Measurements from ENCODE around the gene FIBIN. TPM values are rescaled to one million over a fixed set of nuclear protein-coding genes. Genes with fewer than 3 reads are reported as not detected.
"Not testable (repeated sequence)": the region's sequence is repeated elsewhere in the genome, so short reads cannot be mapped to it uniquely, and the experiment has no call there.

FIBIN gene
- polyA plus RNA-seq, 10 donors: 35.8 to 111 (median 73.0) TPM

GRCh38 chr11:26974069-26974783 is 19.7 kb upstream of the FIBIN start:
- DNase-seq: peak in 2 of 3 donors; percentile 77 to 78

DNA sequence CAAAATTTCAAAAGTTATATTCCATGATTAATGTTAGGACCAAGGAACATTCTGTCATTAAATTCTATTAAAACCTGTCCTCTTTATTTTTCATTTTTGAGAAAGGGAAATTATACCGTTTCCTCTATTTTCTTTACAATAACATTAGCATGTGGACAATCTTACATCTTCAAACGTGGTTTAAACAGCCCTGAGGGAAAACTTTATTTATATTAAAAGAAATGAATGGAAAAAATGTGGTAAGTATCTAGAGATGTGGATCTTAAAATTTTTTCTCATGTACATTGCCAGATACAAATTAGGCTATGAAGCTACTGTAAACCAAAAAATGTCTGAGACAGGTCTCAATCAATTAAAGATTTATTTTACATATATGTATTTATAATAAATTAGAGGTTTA is 18.9 kb upstream of the FIBIN start:
- peak in 1 of 3 donors; percentile 44 for DNase-seq

- no peak for DNase-seq
These were observed 17.5 kb upstream of the FIBIN start for GRCh38 chr11:26976389-26976788.

GRCh38 chr11:26977209-26977608 is 16.7 kb upstream of the FIBIN start:
- DNase-seq: not testable (repeated sequence)

GRCh38 chr11:26983645-26984044 is 10.3 kb upstream of the FIBIN start:
- DNase-seq: no peak

DNA sequence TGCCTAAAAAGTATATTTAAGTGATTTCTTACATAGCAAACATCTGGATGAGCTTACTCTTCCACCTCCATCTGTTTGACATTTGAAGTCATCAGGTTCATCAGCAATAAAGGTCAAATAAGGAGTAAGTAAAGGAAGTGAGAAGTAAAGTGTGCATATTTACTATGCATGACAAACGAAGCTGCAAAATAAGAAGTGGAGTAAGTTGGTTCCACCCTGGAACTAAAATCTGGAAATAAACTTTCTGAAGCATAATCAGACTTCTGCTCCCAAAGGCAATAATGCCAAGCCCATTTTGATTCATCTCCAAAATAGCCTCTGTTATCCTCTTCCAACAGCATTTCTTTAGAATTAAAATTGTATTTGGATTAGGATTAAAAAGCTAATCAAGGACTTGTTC is 8.4 kb upstream of the FIBIN start:
- DNase-seq: no peak

DNA sequence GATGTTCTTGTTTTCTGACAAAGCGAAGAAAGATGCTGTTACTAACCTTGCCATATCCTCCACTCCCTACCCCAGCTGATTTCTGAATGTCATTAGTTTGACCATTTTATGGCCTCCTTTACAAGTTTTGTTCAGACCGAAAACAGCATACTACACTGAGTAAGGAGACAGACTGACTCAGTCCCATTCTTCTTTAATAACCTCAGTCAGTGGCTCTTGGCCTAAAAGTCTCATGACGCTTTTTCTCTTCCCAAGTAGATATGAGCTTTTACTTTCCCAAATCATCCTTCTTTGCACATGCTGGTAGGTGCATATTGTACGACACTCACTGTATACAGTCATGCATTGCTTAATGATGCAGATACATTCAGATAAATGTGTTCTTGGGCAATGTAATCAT is 8.0 kb upstream of the FIBIN start:
- DNase-seq: peak in 1 of 3 donors; percentile 66

DNA sequence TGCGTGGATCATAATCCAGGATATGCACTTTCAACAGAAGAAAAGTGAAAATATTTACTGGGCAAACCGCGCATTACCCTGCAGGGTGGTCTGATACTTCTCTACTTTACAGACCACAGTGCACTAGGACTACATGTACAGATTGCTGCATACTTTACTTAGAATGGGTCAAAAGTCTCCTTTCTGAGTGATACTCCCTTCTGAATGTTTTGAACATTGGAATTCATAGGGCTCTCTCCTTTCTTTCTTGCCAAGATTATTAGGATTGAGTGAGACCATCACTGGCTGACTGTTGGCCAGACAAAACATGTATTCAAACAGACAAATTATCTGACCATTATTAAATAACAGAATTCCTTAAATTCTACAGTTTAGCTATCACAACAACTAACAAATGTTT is 6.6 kb upstream of the FIBIN start:
- DNase-seq: no peak

DNA sequence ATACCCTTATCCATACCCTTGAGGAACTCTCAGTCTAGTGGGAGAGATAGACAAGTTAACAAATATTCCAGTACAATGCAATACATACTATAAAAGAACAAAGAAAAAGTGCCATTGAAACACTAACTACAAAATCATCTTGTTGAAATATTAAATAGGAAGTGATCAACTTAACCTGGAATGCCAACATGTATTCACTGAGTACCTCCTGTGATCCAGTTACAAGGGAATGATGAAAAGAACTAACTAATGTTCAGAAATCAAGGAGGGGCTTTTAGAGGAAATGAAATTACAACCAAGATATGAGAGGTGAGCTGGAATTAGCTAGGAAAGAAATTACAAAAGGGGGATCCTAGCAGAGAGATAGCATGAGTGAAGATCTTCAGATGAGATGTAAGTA is 6.2 kb upstream of the FIBIN start:
- no peak for DNase-seq

- peak; percentile 66 to 87 (median 84) for DNase-seq
These were observed 1.8 kb upstream of the FIBIN start for GRCh38 chr11:26992031-26992541.

DNA sequence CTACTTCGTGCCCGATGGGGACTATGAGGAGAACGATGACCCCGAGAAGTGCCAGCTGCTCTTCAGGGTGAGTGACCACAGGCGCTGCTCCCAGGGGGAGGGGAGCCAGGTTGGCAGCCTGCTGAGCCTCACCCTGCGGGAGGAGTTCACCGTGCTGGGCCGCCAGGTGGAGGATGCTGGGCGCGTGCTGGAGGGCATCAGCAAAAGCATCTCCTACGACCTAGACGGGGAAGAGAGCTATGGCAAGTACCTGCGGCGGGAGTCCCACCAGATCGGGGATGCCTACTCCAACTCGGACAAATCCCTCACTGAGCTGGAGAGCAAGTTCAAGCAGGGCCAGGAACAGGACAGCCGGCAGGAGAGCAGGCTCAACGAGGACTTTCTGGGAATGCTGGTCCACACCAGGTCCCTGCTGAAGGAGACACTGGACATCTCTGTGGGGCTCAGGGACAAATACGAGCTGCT is 751 bp downstream of the FIBIN start:
- peak in 1 of 3 donors; percentile 77 for DNase-seq

DNA sequence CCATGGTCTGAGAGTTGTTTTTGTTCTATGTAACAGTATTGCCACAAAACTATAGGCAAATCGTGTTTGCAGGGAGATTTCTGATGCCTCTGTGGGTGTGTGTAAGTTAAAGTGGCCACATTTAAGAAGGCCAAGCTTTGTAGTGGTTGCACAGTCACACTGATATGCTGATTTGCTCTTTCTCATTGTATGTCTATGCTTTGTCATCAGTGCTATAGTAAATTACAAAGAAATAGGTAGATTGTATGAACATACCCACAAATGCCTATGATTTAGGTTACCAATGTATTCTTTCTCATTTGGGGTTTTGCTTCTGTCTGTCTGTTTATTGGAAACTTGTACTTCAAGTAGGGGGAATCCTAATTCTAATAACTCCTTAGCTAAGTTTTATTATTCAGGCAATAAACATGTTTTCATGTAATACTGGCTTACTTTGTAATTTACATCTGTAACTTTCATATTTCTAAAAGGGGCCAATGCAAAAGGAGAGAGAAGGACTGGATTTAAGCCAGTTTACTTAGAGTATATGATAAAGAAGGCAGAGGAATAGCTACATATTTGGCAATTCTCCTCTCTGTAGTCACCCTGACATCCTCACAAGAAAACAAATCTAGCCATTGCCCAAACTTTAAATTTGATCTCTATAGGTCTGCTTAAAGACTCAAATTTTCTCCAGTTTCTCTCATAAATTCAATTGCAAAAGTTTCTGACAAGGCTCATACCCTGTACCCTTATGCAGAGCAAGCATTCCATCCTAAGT is 2.0 kb downstream of the FIBIN start:
- DNase-seq: peak in 1 of 3 donors; percentile 72

- peak in 2 of 3 donors; percentile 61 to 75 for DNase-seq
These were observed 3.5 kb downstream of the FIBIN start for GRCh38 chr11:26997378-26997777.

DNA sequence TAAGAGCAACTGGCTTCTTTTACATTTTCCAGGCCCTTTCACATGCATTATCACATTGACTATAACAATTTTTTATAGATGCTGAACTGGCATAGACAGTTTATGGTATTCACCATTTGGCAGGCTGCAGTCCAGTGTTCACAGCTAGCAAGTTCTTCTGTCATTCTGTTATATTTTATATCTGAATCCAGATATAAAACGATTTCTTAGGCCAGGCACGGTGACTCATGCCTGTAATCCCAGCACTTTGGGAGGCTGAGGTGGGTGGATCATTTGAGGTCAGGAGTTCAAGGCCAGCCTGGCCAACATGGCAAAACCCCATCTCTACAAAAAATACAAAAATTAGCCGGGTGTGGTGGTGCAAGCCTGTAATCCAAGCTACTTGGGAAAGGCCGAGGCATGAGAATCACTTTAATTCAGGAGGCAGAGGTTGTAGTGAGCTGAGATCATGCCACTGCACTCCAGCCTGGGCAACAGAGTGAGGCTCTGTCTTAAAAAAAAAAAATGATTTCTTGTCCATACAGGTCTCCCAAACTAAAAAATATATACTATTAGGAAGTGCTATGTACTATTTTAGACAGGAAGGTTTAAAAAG is 7.3 kb downstream of the FIBIN start:
- DNase-seq: not testable (repeated sequence)

- no peak for DNase-seq
These were observed 8.5 kb downstream of the FIBIN start for GRCh38 chr11:27002431-27002830.

GRCh38 chr11:27002838-27003237 is 8.9 kb downstream of the FIBIN start:
- DNase-seq: peak in 1 of 3 donors; percentile 54

- no peak for DNase-seq
These were observed 10.2 kb downstream of the FIBIN start for GRCh38 chr11:27004103-27004502.

DNA sequence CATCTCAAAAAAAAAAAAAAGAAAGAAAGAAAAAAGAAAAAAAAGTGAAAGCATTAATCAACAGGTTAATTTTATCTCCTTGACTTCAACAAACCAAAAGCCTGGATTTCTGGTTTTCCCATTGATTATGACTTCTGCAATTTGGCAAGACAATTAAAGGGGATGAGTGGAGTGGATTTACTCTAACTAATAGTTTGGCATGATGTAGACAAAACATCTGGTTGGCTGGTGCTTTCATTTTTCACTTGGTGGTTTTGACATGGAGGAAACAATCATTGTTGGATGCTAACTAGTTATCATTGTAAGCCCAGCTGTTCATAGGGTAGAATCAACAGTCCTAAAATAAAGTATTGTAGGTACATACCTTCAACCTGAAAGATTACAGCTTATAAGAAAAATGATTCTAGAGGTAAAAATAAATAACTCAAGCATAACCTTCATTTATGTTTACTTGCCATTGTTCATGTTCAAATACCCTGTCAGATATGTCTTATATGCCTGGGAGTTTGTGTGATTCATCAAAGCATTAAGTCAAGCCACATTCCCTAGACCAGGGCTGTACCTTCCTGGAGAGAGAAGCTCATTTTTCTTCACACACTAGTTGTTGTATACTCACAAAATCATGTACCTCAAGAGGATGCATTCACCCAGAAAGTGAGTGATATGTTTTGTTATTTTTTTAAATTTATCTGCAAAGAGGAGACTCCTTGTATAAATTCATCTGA is 15.1 kb downstream of the FIBIN start:
- no peak for DNase-seq

DNA sequence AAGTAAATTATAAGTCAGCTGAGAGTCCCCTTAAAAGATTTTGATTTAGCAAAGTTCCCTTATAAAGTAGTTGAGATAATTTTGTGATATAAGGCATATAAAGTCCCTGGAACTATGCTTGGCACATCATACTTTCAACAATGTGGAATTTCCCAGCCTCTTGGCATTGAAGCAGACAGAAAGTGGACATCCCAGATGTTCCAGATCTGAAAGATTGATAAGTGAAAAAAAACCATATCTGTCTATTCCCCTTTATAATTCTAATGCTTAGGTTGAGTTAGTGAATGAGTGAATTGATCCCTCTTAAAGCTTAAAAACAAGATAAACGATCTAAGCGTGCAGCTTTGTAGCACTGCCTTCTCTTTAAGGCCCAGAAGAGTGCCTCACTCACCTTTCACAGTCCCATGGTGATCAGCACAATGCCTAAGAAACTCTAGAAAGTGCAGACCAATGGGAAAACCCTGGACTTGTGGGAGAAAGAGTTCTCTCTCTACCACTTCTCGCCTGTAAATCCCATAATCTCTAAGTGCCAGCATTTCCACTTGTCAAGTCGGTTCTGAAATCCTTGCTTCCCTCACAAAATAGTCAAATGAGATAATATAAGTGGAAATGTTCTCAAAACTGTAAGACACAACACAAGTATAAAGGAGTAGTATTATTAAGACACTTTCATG is 17.8 kb downstream of the FIBIN start:
- DNase-seq: no peak

DNA sequence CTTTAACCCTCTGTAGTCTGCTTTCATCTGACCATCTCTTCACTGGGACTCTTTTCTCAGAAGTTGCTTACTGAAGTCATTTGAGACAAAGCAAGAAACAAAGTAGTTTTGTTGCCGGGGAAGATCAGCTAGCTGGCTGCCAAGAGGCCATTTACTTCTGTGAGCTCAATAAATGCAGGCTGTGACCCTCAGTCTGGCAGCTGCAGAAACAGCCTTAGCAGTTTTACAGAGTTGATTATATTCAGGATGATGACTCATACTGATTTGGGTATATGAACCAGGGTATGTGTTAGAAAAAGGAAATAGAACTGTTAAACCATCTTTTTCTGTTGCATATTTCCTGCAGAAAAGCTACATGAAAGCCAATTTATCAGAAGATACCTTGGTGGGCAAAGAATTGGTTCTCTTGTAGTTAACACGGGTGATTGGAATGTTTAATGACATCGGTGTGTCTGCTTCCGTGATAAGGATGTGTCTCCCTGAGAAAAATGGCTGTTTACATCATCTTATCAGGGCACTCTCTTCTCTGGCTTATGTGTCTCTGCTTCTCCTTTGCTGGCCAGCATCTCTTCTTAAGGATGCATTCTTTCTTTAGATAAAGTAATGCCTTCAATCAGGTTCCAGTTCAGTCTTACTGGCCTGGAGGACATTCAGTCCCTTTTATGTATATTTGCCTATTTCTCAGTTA is 18.5 kb downstream of the FIBIN start:
- DNase-seq: peak; percentile 64 to 87 (median 71)
